GM21360 (cell line): ENCODE measurements around the gene RABEP1.

ENCODE experiments used
- ATAC-seq: cut with Tn5 transposase; IDR thresholded peaks from one replicate; pipeline ENCODE4 v1.9.1; 2021; ENCODE audit warnings: mild to moderate bottlenecking, moderate library complexity; ENCODE audit not compliant: unreplicated experiment

RABEP1 gene

GRCh38 chr17:5355421-5356129 lies 73.5 kb downstream of the RABEP1 start:
- ATAC-seq, result no peak

- ATAC-seq, result no peak
These were observed 79.3 kb downstream of the RABEP1 start for GRCh38 chr17:5361426-5361825.

GRCh38 chr17:5362162-5362811 lies 80.2 kb downstream of the RABEP1 start:
- no peak for ATAC-seq

DNA sequence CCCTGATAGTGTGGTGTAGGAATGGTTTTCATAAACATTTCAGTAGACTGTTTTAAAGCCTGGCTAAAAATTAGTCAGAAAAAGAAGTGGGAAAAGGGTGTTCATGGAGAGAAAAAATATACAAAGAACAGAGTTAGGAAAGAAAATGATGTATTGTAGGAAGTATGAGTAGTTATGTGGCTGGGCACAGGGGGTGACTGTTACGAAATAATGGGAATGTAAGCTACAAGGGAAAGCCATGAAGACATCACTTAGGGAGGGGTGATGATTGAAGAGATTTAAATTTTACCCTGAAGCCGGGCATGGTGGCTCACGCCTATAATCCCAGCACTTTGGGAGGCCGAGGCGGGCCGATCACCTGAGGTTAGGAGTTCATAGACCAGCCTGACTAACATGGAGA lies 82.1 kb downstream of the RABEP1 start:
- ATAC-seq, result no peak

DNA sequence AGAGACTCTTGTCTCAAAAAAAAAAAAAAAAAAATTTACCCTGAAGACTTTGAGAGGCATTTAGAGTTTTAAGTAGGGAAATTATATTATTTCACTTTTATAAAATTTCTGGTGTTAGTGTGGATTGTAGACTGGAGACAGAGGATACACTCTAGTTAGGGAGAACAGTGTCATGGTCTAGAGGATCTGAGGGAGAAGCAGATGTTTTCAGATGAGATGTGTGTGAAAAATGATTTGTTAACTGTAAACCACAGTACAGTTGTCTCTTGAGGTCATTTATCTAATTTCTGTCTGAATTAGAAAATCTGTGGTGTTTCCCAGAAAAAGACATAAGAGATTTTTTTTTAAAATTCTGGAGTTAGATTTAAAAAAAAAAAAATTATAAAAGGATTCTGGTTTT lies 82.6 kb downstream of the RABEP1 start:
- no peak for ATAC-seq

- no peak for ATAC-seq
These were observed 83.7 kb downstream of the RABEP1 start for GRCh38 chr17:5365831-5366230.

DNA sequence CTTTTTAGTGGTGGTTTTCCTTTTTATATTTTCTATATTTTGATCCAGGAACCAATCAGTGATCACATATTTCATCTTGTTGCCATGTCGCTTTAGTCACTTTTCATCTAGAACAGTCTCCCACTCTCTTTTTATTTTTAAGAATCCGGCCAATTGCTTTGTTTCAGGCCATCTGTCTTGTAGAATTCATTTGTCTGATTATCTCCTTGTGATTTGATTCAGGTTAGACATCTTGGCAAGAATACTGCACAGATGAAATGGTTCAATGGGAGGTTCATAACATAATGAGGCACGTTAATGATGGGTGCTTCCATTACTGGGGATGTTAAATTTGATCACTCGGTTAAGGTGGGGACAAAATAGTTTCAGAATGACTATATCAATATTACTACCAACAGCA lies 88.3 kb downstream of the RABEP1 start:
- no peak for ATAC-seq

DNA sequence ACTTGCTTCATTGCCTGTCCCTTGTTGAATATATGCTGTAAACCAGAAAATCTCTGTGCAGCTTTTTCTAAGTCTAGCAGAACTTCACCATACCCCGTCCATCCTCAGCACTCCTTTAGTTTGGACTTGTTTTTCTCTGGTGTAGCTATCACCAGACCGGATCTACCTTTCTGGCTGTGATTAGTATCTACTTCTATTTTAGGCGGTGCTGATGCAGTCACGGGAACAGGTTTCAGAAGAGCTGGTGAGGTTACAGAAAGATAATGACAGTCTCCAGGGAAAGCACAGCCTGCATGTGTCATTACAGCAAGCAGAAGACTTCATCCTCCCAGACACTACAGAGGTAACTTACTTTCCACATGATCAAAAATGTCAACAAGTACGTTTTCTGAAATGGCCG lies 91.0 kb downstream of the RABEP1 start:
- no peak for ATAC-seq

DNA sequence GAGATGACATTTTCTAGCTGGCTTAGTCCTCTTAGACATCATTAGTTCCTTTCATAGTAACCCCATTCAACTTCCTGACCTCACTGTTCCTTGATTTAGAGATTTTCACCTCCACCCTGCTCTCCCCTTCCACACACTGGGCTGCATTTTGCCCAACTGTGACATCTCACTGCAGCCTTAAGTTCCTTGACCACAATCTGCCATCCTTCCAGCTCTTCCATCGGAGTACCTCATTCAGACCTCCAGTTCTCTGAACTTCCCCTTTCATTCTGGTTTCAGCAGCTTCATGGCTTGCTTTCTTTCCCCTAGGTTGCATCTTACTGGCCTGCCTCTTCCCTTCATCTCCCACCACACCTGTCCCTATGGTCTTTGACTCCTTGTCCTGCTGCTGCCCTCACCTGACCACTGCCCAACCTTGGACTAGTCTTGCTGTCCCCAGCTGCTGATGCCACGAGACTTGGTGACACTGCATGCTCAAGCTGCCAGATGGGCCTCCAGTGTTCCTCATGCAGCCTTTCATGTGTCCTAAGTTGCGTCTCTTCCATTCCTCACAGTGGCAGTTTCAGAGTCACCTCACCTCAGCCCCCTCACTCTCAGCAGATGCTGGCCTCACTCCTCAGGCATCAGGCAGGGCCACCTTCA lies 96.6 kb downstream of the RABEP1 start:
- no peak for ATAC-seq

GRCh38 chr17:5379351-5380107 lies 97.4 kb downstream of the RABEP1 start:
- ATAC-seq, result no peak

GRCh38 chr17:5380491-5381135 lies 98.5 kb downstream of the RABEP1 start:
- no peak for ATAC-seq

- no peak for ATAC-seq
These were observed 99.5 kb downstream of the RABEP1 start for GRCh38 chr17:5381542-5381941.

- no peak for ATAC-seq
These were observed 109.6 kb downstream of the RABEP1 start for GRCh38 chr17:5391678-5392077.

DNA sequence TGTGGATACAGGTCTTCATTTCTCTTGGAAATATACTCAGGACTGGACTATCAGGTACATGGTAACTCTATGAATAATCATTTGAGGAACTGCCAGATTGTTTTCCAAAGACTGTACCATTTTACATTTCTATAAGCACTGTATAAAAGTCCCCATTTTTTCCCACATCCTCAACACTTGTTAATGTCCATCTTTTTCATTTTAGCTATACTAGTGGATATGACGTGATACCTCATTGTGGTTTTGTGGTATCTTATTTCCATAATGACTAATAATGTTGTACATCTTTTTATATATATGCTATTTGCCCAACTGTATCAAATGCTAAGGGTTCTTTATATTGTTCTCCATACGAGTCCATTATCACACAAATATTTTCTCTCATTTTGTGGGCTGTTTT lies 114.5 kb downstream of the RABEP1 start:
- ATAC-seq, result no peak

DNA sequence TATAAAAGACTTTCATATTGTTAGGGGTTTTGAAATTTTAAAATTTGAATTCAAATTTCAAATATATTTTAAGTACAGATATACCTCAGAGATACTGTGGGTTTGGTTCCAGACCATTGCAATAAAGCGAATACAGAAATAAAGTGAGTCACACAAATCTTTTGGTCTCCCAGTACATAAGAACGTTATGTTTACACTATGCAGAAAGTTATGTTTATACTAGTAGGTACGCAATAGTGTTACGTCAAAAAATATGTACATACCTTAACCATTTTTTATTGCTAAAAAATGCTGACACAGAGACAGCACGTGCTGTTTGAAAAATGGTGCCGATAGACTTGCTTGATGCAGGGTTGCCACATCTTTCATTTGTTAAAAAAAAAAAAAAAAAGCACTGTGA lies 117.7 kb downstream of the RABEP1 start:
- ATAC-seq, result no peak

DNA sequence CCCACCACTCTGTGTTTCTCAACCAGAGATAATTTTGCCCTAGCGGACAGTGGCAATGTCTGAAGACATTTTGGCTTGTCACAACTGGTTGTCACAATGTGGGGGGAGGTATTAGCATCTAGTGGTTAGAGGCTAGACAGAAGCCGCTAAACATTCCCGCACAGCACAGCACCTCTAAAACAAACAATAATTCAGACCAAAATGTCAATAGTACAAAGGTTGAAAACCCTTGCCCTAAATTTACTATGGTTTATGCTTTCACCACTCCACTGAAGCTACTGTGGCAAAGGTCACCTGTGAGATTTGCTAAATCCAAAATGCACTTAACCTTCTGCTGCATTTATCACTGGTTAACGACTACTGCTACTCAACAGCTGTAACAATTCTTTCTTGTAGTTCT lies 123.3 kb downstream of the RABEP1 start:
- no peak for ATAC-seq

GRCh38 chr17:5408186-5408585 lies 126.1 kb downstream of the RABEP1 start:
- ATAC-seq, result no peak

- ATAC-seq, result no peak
These were observed 128.6 kb downstream of the RABEP1 start for GRCh38 chr17:5410594-5411272.

DNA sequence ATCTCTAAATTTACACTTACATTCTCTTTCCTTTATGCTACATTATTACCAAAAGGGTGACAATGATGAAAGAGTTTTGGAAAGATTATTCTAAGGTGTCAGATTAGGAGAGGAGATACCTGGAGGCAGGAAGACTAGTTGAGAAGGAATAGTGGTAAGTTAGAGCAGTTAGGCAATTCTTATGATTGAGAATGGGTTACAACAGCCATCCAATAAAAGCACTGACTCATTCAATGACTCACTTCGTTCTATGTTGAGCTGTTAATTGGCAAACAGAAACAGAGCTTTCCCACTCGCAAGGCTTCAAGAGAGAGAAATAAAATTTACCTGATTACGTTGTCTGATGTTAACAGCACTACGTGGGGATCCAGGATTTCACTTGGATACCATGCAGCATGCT lies 131.6 kb downstream of the RABEP1 start:
- no peak for ATAC-seq

DNA sequence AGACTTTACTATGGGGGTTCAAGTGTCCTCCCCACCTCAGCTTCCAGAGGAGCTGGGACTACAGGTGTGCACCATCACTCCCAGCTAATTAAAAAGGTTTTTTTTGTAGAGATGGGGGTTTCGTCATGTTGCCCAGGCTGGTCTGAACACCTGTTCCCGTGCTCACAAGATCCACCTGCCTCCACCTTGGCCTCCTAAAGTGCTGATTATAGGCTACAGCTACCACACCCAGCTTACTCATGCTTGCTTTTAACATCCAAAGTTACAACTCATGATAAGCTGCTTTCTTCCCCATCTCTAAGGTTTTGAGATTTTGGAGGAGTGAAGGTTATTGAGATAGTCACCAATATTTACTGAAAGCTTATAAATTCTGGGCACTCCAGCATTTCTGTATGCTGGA lies 134.8 kb downstream of the RABEP1 start:
- no peak for ATAC-seq
